ENCODE results near the gene MSN.

The MSN gene

DNA sequence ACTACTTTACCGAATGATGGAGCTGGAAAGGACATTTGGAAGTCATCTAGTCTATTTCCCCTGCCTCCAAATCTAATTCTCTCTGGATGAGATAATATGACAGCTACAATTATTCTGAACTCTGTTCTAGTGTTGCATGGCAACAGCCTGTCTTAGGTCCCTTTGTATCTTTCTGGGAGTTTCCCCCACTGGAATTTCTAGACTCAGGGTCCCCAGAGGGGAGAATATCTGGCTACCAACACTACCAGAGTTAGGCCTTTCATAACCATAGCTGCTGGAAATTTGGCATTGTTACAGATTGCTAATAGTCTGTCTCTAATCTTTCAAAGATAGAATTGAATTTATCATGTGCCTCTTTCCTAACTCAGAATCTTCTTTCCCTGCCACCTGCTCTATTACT lies 4.5 kb downstream of the MSN start:
- Histone ChIP-seq H3K36me3 (ENCODE audit: control insufficient read depth, insufficient read depth, low read length) (peaks cover 33% of the 10 kb centered on the region), H3K4me1 (ENCODE audit: control insufficient read depth, insufficient read depth, low read length, poor library complexity, severe bottlenecking) (peaks cover 25% of the 10 kb centered on the region), H3K27ac (ENCODE audit: low read depth, low read length, severe bottlenecking) (no peak overlapping the region), H3K4me3 (ENCODE audit: extremely low read depth, insufficient read depth, low read length, poor library complexity, severe bottlenecking) (no peak overlapping the region), H3K9me3 (ENCODE audit: control insufficient read depth, low read length) (no peaks in the 10 kb centered on the region)
- 100% methylated on average over 1 of the region's 1 CpG; no CpG with 5 or more reads in 1 of the 2 experiments for WGBS, 2 experiments (ENCODE audit: insufficient coverage in 2 of 2)

DNA sequence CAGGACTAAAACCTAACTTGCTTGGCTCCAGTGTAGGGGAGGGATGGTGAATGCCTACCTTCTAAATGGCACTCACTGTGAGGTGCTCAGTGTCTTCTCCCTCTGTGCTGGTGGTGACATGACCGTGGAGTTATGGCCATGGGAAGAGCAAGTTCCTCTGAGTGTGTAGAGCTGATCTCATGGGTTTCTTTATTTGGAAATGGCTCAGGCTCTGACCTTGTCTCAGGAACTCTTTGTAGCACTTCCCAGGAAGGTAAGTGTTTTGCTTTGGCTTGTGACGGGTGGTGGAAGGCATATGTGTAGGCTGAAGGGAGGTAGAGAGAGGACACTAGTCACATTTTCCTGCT lies 6.4 kb downstream of the MSN start:
- Histone ChIP-seq H3K36me3 (ENCODE audit: control insufficient read depth, insufficient read depth, low read length) (peaks cover 33% of the 10 kb centered on the region), H3K4me1 (ENCODE audit: control insufficient read depth, insufficient read depth, low read length, poor library complexity, severe bottlenecking) (peaks cover 31% of the 10 kb centered on the region), H3K9me3 (ENCODE audit: control insufficient read depth, low read length) (no peaks in the 10 kb centered on the region), H3K27ac (ENCODE audit: low read depth, low read length, severe bottlenecking) (no peak overlapping the region), H3K4me3 (ENCODE audit: extremely low read depth, insufficient read depth, low read length, poor library complexity, severe bottlenecking) (no peak overlapping the region)
- 83% methylated on average over 1 of the region's 2 CpGs; no CpG with 5 or more reads in 1 of the 2 experiments for WGBS, 2 experiments (ENCODE audit: insufficient coverage in 2 of 2)

DNA sequence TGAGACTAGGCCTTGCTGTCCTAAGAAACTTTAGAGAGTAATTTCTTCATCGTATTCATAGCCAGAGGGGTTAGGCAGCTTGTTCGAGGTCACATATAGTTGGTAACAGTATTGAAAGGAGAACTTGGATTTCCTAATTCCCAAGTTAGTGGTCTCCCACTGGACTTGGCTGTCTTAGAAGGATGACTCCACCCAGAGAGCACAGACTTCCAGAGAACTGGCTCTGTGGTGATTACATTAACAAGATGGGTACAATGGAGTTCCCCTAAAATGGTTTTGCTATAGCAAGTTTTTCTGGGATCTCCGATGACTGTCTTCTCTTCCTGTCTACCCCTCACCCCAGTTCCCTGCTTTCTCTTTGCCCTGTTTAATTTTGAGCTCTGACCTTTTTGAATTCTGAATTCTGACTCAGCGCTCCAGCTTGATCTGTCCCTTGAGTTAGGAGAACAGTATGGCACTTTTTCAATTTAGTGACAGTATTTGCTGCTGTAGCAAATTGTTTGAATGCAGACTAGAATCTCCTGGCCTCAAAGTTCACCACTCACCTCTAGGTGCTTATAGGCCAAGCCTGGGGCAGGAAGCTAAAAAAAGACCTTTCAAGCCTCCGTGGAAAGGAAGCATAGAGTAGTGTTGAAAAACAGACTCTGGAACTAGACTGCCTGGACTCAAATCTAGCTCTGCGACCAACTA lies 6.9 kb downstream of the MSN start:
- WGBS, 2 experiments (ENCODE audit: insufficient coverage in 2 of 2) = no CpG with 5 or more reads among the region's 6 CpGs

DNA sequence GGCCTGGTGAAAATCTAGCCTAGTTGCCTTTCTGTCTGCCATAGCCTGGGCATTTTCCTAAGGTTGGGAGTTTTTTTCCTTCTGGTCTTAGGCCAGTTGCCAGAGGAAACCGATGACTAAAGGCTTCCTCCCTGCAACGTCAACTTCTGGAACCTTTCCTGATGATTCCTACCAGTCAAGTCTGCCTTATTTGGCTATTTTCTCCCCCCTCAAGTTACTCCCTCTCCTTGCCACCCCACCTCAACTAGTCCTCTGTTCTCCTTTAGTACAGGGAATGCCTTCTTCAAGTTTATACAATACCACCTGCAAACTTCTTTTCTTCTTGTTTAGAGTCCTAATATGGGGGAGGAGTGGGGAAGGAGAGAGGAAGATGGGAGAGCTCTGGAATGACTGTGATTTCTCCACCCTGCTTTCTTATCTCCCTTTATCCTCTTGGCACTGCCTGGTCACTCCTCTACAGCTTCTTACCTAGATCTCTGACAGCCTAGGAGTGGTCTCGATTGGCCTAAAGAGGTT lies 10.6 kb downstream of the MSN start:
- H3K4me1 ChIP-seq (ENCODE audit: control insufficient read depth, insufficient read depth, low read length, poor library complexity, severe bottlenecking) = peaks cover 15% of the 10 kb centered on the region
- H3K36me3 ChIP-seq (ENCODE audit: control insufficient read depth, insufficient read depth, low read length) = peaks cover 30% of the 10 kb centered on the region
- no peaks in the 10 kb centered on the region for H3K9me3 ChIP-seq (ENCODE audit: control insufficient read depth, low read length)
- H3K4me3 ChIP-seq (ENCODE audit: extremely low read depth, insufficient read depth, low read length, poor library complexity, severe bottlenecking) = no peak overlapping the region
- peak overlapping the region; percentile 36 for H3K27ac ChIP-seq (ENCODE audit: low read depth, low read length, severe bottlenecking)
- WGBS, 2 experiments (ENCODE audit: insufficient coverage in 2 of 2) = no CpG with 5 or more reads among the region's 3 CpGs

More for the DNA sequence above, 6.9 kb downstream of the MSN start:
- Histone ChIP-seq H3K9me3 (ENCODE audit: control insufficient read depth, low read length) (no peaks in the 10 kb centered on the region), H3K4me1 (ENCODE audit: control insufficient read depth, insufficient read depth, low read length, poor library complexity, severe bottlenecking) (peaks cover 31% of the 10 kb centered on the region), H3K4me3 (ENCODE audit: extremely low read depth, insufficient read depth, low read length, poor library complexity, severe bottlenecking) (no peak overlapping the region), H3K36me3 (ENCODE audit: control insufficient read depth, insufficient read depth, low read length) (peaks cover 32% of the 10 kb centered on the region), H3K27ac (ENCODE audit: low read depth, low read length, severe bottlenecking) (no peak overlapping the region)

DNA sequence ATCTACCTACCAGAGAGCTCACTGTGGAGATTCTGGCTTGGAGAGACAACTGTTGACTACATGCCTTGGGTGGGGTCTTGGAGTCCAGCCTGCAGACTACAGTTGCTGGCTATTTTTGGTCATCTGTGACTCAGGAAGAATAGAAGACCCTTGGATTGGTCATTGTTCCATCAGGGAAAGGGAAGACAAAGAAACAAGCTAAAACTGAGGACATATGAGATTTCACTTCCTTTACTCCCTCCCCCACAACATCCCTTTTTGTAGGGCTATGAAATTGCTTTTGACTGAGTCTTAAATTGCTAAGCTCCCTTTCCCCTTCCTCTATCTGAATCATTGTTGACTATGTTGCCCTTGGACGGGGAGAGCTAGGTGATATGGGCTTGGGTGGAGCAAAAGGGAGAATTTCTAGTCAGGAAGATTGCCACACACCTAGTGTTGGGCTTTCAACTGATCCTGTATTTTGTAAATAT lies 11.7 kb downstream of the MSN start:
- no CpG with 5 or more reads among the region's 1 CpG for WGBS, 2 experiments (ENCODE audit: insufficient coverage in 2 of 2)
- H3K4me3 ChIP-seq (ENCODE audit: extremely low read depth, insufficient read depth, low read length, poor library complexity, severe bottlenecking) = no peak overlapping the region

DNA sequence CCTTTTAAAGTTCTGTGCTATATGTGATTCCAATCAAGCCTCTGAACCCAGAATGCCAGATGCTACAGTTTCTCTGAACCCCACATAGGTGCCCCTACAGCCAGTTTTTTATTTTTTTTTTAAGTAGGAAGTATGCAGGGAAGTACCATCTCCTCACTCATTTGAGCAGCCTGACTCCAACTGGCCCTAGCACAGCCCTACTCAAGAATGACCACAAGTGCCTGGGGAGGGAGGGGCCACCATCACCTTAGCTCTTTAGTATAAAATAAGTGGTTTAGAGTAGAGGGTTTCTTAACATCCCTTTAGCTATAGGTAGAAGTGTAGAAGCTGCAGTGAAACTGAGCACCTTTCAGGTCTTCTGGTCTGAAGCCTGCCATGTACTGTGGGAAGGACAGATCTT lies 14.4 kb downstream of the MSN start:
- H3K9me3 ChIP-seq (ENCODE audit: control insufficient read depth, low read length) = no peaks in the 10 kb centered on the region
- peaks cover 9% of the 10 kb centered on the region for H3K4me1 ChIP-seq (ENCODE audit: control insufficient read depth, insufficient read depth, low read length, poor library complexity, severe bottlenecking)
- no peak overlapping the region for H3K4me3 ChIP-seq (ENCODE audit: extremely low read depth, insufficient read depth, low read length, poor library complexity, severe bottlenecking)
- peaks cover 25% of the 10 kb centered on the region for H3K36me3 ChIP-seq (ENCODE audit: control insufficient read depth, insufficient read depth, low read length)
- no peak overlapping the region for H3K27ac ChIP-seq (ENCODE audit: low read depth, low read length, severe bottlenecking)

More for the DNA sequence above, 11.7 kb downstream of the MSN start:
- peaks cover 23% of the 10 kb centered on the region for H3K36me3 ChIP-seq (ENCODE audit: control insufficient read depth, insufficient read depth, low read length)
- peaks cover 12% of the 10 kb centered on the region for H3K4me1 ChIP-seq (ENCODE audit: control insufficient read depth, insufficient read depth, low read length, poor library complexity, severe bottlenecking)
- H3K27ac ChIP-seq (ENCODE audit: low read depth, low read length, severe bottlenecking) = peak overlapping the region; percentile 45
- no peaks in the 10 kb centered on the region for H3K9me3 ChIP-seq (ENCODE audit: control insufficient read depth, low read length)

DNA sequence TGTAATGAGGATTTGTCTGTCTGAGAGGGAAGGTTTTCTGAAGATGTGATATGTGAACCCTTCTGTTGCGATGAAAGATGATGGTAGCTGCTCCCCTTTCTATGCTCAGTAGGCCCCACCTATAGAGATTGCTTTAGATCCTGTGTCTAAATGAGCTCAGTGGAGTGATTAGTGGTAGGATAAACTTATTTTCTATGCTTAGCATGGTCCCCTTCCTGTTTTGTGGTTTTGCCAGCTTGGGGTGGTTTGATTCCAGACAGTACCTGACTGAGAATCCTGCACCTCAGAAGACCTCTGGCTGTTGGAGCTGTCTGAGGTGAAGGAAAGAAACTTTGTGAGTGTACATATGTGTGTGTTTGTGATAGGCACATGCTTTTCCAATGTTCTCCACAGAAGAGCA lies 17.7 kb downstream of the MSN start:
- peaks cover 20% of the 10 kb centered on the region for H3K4me1 ChIP-seq (ENCODE audit: control insufficient read depth, insufficient read depth, low read length, poor library complexity, severe bottlenecking)
- no peak overlapping the region for H3K27ac ChIP-seq (ENCODE audit: low read depth, low read length, severe bottlenecking)
- H3K4me3 ChIP-seq (ENCODE audit: extremely low read depth, insufficient read depth, low read length, poor library complexity, severe bottlenecking) = no peak overlapping the region
- no CpG with 5 or more reads among the region's 1 CpG for WGBS, 2 experiments (ENCODE audit: insufficient coverage in 2 of 2)
- H3K36me3 ChIP-seq (ENCODE audit: control insufficient read depth, insufficient read depth, low read length) = peaks cover 21% of the 10 kb centered on the region
- no peaks in the 10 kb centered on the region for H3K9me3 ChIP-seq (ENCODE audit: control insufficient read depth, low read length)

DNA sequence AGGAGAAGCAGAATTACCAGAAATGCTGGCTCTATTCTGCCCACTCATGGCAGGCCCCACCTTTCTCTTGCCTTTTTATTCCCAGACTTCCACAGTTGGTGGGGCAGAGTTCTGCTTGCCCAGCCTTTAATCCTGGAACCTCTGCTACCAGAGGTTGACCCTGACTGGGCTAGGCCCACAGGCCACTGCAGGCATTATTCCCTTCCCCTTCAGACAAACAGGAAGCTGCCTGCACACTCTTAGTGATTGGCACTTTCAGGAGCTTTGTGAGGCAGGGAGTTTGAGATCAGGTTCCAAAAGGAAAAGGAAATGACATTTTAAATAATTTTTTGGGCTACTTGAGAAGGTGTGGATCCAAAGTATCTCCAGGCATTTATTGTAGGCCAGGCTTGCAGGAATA lies 18.8 kb downstream of the MSN start:
- H3K4me3 ChIP-seq (ENCODE audit: extremely low read depth, insufficient read depth, low read length, poor library complexity, severe bottlenecking) = no peak overlapping the region
- H3K36me3 ChIP-seq (ENCODE audit: control insufficient read depth, insufficient read depth, low read length) = peaks cover 18% of the 10 kb centered on the region
- H3K4me1 ChIP-seq (ENCODE audit: control insufficient read depth, insufficient read depth, low read length, poor library complexity, severe bottlenecking) = peaks cover 23% of the 10 kb centered on the region
- H3K9me3 ChIP-seq (ENCODE audit: control insufficient read depth, low read length) = no peaks in the 10 kb centered on the region
- H3K27ac ChIP-seq (ENCODE audit: low read depth, low read length, severe bottlenecking) = no peak overlapping the region

DNA sequence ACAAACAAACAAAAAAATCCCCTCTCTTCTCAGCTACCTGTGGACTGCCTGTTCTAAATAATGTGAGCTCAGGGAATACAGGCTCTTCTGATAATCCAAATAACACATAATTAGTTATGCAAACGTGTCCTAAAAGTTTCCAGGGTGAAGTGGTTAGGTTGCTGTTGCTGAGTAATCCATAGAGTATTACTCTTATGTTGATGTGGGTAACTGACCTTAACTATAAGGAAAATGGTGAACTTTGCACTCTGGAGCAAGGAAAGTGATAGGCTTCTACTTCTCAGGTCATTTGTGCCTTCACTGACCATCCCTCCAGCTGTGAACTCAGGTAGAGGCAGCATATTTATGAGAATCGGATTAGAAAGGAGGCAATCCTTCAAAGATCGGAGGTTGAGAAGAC lies 19.9 kb downstream of the MSN start:
- Histone ChIP-seq H3K36me3 (ENCODE audit: control insufficient read depth, insufficient read depth, low read length) (peaks cover 18% of the 10 kb centered on the region), H3K4me3 (ENCODE audit: extremely low read depth, insufficient read depth, low read length, poor library complexity, severe bottlenecking) (no peak overlapping the region), H3K9me3 (ENCODE audit: control insufficient read depth, low read length) (no peaks in the 10 kb centered on the region), H3K4me1 (ENCODE audit: control insufficient read depth, insufficient read depth, low read length, poor library complexity, severe bottlenecking) (peaks cover 23% of the 10 kb centered on the region), H3K27ac (ENCODE audit: low read depth, low read length, severe bottlenecking) (no peak overlapping the region)
- WGBS, 2 experiments (ENCODE audit: insufficient coverage in 2 of 2) = no CpG with 5 or more reads among the region's 3 CpGs

DNA sequence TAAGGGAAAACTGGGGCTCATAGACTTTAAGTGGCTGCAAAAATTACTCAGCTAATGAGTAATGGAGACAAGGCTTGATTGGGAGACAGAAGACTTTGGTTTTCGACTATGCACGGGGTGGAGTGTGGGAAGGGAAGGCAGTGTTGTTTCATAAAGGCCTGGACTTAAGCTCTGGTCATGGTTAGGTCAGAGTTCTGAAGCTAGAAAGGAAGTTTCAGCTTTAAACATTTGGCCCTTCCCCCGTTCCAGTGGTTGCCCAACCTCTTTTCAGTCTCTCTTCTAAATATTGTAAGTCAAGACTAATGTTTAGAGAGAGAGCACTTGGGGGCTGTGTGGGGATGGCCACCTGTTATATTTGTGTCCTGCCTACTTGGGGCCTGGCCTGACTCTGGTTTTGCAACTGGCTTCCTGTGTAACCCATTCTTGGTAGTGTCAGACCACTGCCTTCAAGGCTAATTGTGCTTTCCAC lies 21.0 kb downstream of the MSN start:
- WGBS, 2 experiments (ENCODE audit: insufficient coverage in 2 of 2) = 100% methylated on average over 2 of the region's 3 CpGs; no CpG with 5 or more reads in 1 of the 2 experiments
- H3K4me3 ChIP-seq (ENCODE audit: extremely low read depth, insufficient read depth, low read length, poor library complexity, severe bottlenecking) = no peak overlapping the region

DNA sequence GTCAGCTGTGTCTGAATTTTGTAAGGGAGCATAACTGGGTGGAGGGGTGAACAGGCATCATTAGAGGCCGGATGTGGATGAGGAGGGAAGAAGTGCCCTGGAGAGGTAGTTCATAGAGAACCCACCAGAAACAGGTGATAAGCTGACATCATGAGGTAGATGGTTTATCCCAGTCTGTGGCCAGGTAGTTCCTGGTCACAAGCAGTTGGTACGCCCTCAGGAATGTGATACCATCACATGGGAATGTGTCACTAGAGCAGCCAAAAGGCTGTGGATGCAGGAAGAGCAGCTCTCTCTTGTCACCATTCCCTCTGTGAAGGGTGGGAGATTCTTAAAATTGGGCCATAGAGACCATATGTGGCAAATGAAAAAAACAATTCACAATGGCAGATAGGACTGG lies 21.9 kb downstream of the MSN start:
- Histone ChIP-seq H3K36me3 (ENCODE audit: control insufficient read depth, insufficient read depth, low read length) (peaks cover 14% of the 10 kb centered on the region), H3K27ac (ENCODE audit: low read depth, low read length, severe bottlenecking) (no peak overlapping the region), H3K4me1 (ENCODE audit: control insufficient read depth, insufficient read depth, low read length, poor library complexity, severe bottlenecking) (peaks cover 23% of the 10 kb centered on the region), H3K4me3 (ENCODE audit: extremely low read depth, insufficient read depth, low read length, poor library complexity, severe bottlenecking) (no peak overlapping the region), H3K9me3 (ENCODE audit: control insufficient read depth, low read length) (no peaks in the 10 kb centered on the region)
- no CpG with 5 or more reads among the region's 2 CpGs for WGBS, 2 experiments (ENCODE audit: insufficient coverage in 2 of 2)

More for the DNA sequence above, 21.0 kb downstream of the MSN start:
- Histone ChIP-seq H3K4me1 (ENCODE audit: control insufficient read depth, insufficient read depth, low read length, poor library complexity, severe bottlenecking) (peaks cover 23% of the 10 kb centered on the region), H3K9me3 (ENCODE audit: control insufficient read depth, low read length) (no peaks in the 10 kb centered on the region), H3K27ac (ENCODE audit: low read depth, low read length, severe bottlenecking) (no peak overlapping the region), H3K36me3 (ENCODE audit: control insufficient read depth, insufficient read depth, low read length) (peaks cover 14% of the 10 kb centered on the region)
